Superior temporal gyrus (tissue), 1 donor: ENCODE results near the gene CST9.
"Not testable (repeated sequence)": the region's sequence is repeated elsewhere in the genome, so short reads cannot be mapped to it uniquely, and the experiment has no call there.

Experiments
- DNase-seq: peaks from one replicate; pipeline ENCODE4 v3.0.0-alpha.2; 2016; ENCODE audit errors: extremely low spot score

CST9 gene

DNA sequence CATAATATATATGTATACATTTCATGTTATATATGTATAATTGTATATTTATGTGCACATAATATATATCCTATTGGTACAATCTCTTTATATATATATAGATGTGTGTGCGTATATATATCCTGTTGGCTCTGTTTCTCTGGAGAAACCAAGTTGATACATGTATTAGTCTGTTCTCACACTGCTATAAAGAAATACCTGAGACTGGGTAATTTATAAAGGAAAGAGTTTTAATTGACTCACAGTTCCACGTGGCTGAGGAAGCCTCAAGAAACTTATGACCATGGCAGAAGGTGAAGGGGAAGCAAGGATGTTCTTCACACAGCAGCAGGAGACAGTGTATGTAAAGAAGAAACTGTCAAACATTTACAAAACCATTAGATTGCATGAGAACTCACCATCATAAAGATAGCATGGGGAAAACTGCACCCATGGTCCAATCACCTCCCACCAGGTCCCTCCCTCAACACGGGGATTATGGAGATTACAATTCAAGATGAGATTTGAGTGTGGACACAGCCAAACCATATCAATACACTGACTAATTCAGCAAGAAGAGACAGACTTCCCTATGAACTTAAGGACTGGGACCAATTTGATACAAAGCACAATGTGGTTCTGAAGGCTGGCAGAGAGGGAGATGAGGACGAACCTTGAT lies 18.1 kb upstream of the CST9 start:
- no peak for DNase-seq

DNA sequence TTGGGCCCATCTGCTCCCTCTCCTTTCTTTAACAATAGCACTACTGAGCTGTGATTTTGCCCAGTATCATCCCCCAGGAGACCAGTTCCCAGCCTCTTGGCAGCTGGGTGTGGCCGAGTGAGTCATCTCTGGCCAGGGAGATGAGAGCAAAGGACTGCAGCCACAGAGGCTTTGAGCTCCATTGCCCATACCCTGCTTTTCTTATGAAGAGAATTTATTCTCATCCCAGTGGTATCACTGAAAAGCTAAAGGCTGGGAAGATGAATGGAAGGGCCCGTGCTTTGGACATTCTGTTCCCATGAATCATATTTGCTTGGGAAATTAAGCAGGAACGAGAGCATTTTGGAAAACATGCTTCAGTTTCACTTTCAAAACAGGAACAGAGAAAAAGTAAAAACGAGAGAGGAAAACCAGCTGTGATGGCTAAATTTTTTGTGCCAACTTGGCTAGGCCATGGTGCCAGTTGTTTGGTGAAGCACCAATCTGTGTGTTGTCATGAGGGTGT lies 17.2 kb upstream of the CST9 start:
- no peak for DNase-seq

DNA sequence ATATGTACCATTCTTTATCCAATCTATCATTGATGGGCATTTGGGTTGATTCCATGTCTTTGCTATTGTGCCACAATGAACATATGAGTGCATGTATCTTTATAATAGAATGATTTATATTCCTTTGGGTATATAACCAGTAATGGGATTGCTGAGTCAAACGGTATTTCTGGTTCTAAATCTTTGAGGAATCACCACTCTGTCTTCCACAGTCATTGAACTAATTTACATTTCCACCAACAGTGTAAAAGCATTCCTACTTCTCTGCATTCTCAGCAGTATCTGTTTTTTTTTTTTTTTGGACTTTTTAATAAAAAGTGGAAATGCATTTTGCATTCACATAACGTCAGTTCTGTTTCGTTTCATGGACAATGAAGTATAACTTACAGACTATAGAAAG lies 16.7 kb upstream of the CST9 start:
- DNase-seq: not testable (repeated sequence)

DNA sequence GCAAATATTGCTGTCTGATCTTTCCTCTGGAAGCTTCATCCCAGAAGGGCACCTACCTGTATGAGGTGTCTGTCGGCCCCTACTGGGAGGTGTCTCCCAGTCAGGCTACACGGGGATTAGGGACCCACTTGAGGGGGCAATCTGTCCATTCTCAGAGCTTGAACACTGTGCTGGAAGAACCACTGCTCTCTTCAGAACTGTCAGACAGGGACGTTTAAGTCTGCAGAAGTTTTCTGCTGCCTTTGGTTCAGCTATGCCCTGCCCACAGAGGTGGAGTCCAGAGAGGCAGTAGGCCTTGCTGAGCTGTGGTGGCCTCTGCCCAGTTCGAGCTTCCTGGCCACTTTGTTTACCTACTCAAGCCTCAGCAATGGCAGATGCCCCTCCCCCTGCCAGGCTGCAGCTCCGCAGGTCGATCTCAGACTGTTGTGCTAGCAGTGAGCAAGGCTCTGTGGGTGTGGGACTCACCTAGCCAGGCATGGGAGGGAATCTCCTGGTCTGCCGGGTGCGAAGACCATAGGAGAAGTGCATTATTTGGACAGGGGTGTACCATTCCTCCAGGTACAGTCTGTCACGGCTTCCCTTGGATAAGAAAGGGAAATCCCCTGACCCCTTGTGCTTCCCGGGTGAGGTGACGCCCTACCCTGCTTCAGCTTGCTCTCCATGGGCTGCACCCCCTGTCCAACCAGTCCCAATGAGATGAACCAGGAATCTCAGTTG lies 15.1 kb upstream of the CST9 start:
- not testable (repeated sequence) for DNase-seq

DNA sequence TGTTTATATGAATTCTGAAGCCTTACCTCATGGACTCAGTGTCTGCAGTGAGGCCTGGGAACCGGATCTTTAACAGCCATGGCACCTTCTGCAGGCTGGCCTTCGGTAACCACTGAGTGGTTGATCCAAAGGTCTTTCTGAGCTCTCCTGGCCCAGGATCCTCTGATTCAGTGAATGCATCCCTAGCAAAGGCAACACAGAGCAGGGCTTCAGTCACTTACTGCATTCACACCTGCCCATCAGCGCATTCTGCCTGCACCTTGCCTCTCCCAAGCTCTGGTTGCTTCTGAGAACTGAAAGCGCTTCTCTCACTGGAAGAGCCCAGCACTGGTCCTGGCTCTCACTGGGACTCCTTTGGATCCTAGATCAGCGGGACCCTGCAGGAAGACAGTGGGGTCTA lies 8.4 kb upstream of the CST9 start:
- DNase-seq: no peak

DNA sequence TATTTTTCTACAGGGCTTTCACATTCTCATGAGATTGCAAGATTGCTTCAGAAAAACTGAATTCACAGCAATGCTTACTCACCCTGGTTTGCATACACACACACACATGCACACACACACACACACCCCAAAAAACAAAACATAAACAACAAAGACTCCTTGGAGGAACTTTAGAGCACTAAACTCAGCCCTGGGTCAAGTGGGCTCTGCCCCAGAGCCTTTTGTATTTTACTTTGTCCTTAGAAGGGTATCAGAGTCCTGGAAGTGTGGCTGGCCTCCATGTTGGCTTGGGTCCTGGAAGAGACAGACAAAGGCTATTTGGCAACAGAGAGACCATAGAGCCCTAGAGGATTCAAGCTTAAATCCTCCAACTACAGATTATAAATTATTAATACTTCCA lies 8.0 kb upstream of the CST9 start:
- no peak for DNase-seq

DNA sequence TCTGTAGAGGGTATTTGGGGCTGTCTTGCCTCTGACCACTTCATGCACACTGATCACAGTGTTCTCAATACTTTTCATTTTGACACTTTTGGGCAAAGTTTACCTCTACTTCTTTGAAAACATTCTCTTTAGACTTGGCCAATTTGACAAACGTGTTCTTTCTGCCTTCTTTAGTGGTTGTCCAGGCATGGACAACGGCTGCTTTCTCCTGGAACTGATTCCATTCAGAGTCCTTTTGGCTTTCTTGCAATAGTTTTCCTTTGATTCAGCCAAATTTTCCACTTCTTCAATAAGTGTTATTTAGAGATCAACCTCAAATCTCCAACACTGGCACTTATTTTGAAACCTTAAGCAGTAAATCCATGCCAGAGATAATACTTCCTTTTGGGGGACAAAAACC lies 6.7 kb upstream of the CST9 start:
- peak; percentile 46 for DNase-seq

DNA sequence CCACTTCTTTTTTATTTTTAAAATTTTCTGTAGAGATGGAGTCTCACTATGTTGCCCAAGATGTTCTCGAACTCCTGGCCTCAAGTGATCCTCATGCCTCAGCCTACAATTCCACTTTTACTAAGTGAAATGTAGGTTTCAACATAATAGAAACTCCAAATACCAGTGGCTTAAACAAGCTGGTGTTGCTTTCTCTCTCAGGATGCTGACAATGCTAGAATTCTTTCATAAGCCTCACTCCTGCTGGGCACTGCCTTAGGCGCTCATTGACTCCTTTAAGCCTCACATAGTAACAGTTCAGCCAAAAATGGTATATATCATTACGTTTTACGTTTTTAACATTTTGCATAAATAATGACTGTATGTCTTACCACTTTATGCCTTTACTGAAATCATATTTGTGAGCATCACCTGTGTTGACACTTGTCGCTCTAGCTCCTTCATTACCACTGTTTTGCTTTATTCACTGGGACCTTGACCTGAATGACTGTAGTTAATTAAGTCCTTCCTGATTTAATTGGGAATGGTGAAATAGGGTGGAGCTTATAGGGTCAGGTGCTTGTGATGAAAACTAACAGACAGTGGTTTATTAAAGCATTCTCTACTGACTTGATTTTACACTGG lies 3.9 kb upstream of the CST9 start:
- no peak for DNase-seq

DNA sequence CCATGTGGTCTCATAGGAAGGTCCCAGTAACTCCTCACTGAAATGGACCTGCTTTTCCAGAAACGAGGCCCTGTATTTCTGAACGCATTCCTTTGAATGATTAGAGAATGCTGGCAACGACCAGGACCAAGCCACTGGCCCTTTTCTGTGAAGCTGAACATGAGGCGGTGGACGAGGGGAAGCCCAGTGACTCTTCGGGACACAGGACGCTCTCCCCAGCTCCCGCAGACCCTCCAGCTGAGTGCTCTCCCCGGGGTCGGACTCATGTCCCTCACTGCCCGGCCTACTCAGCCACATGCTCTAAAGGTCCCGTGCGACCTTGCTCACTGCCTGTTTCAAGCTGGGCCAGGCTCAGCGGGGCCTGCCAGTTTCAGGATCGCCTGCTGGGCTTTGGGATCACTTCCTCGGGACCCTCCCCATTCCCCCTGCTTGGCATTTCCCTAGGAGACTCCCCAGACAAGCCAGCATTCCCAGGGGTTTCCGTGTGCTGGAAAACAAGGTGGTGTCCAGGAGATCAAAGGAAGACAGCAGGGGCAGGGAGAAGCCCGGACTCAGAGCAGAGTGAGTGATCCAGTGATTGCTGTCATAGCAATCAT lies 2.6 kb upstream of the CST9 start:
- DNase-seq: no peak

DNA sequence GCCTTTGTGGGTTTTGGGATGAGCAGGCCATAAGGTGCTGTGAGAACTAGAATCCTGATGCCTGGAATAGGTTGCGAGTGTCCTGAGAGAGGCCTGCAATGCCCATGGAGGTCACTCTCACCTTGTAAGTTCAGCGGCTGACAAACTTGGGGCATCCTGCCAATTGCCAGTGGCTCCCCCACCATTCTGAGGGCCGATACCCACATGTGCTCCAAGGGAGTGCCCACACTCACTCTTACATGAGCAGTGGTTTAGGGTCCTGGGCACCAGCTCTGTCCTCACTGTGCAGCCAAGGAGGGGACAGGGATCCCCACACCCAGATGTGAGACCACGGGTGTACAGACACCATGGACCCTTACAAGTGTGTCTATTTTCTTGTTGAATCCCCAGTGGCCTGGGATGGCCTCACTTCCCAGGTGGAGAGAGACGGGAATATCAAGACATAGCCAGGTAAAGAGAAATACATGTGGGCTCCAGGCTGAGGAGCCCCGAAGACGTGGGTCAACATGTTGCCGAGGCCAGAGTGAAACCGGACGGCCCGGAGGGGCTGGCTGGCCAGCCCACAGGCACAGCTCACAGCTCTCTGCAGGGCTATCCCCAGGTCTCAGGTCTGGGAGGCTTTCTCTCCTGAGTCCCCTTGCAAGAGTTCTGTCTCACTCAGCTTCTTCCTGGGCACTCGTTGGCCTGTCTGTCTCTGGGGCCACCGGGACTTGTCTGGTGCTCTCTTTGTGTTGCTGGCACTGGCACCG lies 2.0 kb upstream of the CST9 start:
- DNase-seq: no peak

DNA sequence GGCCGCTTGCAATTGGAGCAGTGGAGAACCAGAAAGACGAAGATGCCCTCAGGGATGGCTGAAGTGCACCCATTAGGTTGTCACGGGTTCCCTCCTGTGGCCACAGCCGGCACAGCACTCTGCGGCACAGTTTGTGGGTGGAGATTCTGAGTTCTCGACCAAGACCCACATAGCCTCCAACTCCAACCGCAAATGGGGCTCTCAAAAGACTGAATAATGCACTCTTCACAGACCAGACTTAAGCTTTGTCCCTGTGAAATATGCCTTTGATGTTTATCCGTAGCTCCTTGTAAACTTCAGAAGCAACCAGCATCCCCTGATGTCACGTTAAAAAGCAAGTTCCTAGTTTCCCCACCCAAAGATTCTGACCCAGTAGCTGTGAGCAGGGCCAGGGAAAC lies 934 bp upstream of the CST9 start:
- DNase-seq: peak; percentile 84

DNA sequence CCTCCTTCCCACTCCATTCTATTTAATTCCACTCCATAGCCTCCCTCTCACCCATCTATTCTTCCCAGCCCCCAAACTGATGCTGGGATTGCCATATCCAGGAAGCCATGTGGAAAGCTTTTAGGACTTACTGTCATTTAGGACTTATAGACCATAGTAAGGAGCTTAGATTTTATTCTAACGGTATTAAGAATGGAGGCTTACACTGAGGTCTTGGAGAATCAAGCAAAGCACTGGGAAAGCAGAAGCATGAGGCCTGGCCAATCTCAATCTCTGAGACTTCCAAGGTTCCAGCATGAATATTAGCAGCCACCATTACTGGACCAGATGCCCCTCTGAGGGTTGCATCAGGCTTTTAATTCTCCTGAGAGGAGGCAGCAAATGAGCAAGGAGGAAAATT lies 1.4 kb downstream of the CST9 start:
- no peak for DNase-seq

DNA sequence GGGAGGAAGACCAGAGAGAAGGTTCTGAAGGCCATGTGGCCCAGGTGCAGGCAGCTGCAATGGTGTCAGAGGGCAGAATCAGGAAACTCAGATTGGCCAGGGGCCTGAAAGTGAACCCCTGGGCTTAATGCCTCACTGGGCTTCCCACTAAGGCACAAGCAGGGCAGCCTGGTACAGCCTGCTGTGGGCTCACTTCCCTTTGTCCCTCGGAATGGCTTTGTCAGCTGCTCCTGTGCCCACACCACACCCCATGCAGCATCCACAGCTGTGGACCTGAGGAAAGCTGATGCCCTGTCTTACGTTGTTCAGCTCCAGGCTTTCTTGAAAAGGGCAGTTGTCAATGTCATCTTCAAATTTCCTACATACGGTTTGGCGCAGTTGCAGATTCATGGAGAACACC lies 2.4 kb downstream of the CST9 start:
- DNase-seq: no peak

DNA sequence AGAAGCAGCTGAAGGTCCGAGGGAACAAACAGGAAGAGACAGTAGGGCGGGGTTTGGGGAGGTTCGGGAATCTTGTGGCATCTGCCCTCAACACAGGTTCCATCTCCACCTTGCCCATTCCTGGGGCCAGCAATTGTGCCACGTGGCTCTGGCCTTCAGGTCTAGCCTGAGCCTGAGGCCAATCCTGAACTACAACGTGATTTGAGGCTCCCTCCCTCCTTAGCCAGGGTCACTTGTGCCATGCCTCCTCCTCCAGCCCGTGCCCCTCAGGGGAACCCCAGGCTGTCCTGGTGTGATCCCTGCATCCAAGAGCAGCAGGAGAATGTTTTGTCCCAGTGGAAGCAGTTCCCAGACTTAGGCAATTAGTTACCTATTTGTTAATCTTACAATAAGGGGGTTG lies 3.0 kb downstream of the CST9 start:
- no peak for DNase-seq

DNA sequence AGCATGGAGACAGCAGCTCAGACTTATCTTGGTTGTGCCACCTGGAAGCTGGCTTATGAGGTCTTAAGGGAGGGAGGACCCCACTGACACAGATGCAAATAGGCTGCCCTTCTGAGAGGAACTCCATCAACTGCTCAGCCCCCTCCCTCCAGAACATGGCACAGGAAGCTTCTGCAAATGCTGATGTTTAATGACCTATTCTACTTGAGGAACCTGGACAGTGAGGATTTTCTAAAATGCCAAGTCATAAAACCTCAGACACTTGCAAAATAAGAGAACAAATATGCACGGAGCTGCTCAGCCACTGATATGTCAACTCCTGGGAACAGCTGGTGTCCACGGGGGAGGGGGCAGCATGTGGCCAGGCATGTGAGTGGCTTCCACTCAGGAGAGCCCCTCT lies 3.5 kb downstream of the CST9 start:
- no peak for DNase-seq

DNA sequence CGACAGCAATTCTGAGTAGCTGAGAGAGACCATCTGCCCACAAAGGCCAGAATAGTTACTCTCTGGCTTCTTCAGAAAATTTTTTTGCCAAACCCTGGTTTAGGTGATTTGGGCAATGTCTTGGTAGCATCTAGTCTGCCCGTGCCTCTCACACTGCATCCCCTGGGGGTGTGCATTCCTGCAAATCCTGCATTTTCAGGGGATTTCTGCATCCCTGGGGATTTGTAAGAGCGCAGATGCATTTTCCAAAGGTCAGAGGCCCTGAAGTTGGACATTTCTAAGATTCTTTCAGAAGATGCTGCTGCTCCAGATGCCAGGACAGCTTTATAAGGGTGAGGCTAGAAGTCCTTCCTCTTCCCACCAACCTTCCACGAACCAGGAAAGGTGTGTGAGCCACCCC lies 4.0 kb downstream of the CST9 start:
- DNase-seq: no peak

DNA sequence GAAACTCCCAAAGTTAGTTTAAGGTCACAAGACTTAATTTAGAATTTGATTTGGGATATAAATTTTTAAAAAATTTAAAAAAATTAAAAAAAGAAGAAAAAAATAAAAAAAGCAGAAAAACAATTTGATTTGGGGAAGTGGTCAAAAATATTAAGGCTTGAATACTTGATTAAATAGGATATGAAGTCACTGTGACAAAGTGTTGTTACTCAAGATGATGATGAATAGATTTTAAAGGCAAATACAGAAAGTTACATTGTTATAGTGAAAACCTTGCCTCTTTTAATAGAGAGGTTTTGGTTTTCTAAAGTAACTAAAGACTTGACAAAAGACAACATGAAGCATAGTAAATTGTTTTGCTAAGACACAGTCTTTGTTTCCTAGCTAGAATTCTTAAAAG lies 7.2 kb downstream of the CST9 start:
- DNase-seq: no peak

DNA sequence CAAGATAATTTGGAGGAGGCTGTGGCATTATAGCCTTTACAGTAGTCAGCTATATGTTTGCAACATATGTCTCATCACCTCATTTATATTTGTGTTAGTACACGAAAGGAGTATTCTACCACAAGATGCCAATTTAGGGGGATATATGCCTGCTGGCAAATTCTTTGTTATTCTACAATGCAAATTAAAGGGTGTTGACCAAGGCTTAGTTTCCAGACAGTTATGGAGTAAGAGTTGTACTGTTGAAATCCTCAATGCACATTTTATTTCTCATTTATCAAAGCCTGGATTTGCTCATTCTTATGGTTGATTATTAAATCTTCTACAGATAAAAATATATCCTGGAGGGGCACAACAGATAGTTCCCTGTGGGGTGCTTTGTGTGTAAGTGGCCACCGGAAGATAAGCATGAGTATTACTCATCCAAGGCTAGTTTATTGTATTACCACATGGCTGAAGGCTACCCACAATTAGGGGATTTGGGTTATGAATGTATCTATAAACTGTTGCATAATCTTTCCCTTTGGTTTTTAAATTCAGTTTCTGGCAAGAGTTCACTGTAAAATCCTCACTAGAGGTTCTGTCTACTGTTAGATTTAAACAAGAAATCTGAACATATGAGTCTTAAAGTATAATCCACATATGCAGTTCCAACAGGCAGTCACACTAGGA lies 9.0 kb downstream of the CST9 start:
- DNase-seq: no peak

DNA sequence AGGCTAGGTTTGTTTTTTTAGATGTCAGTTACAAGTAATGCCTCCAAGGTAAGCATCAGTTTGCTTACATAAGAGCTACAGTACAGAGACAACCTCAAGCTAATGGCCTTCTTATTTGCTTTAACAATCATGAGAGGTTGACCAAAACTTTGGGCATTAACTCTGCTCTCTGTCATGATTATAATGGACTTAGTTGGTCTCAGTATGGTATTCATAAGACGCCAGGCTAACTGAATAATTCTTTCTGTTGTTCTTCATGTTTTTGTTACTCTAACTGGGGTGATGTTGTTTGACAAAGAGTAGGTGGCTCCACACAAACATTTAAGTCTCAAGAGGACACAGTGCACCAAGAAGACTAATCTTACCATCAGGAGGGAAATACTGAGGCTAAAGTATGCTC lies 9.8 kb downstream of the CST9 start:
- no peak for DNase-seq

DNA sequence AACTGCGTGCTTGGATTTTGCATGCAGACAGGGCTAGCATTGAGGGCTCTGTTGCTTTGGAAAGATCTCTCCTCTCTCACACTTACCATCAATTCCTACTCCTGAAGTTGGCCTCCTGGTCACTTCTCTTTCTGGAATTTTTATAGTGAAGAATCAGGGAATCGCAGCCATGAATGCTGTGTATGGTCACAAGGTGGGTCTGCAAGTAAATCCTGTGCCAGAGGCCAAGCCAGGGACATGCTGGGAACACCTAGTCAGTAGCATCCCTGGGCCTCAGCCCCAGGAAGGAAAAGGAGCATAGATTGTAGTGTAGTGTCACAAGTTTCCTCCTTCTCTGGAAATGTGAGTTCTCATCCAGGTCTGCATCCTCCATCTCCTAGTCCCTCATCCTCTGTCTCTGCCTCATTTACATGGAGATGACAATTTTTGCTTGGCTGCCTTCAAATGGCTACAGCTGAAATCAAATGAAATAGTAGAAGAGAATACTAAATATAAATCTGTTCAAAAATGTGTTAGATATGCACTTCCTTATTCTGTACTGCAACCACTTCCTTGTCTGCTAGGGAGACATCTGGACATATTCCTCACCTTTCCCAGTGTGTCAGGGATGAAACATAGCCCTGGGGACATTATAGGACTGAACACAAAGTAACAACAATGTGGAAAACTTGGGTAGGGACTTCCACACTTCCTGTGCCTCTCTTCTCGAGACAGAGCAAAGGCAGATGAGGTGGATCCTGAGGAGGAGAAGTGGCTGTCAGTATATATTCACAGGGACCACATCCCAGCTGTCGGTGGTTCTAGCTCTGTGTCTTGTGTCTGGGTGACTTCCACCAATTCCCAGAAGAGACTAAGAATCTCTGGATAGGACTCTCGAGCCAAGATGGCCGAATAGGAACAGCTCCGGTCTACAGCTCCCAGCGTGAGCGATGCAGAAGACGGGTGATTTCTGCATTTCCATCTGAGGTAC lies 17.0 kb downstream of the CST9 start:
- no peak for DNase-seq
